Stimulated activated CD4-positive, alpha-beta T cell treated with anti-CD3 and anti-CD28 coated beads, Interleukin-2, amount 100 ng/mL, for 24 hours (primary cell): Measurements from ENCODE around the gene GJC3.
"Not testable (repeated sequence)": the region's sequence is repeated elsewhere in the genome, so short reads cannot be mapped to it uniquely, and the experiment has no call there.

Source experiments
- DNase-seq, 2 donors: peaks; one replicate each; pipeline ENCODE4 v3.0.0-alpha.2; 2020

GJC3 gene

GRCh38 chr7:99928994-99929729 lies at the start of gene GJC3:
Gene GJC3 (minus strand): TSS chr7:99929620. CDS start chr7:99929620, 0 bp downstream.
- peak; percentile 38 to 52 for DNase-seq

- no peak for DNase-seq
Measured at GRCh38 chr7:99976626-99977025, 47.2 kb upstream of the GJC3 start.

GRCh38 chr7:99975782-99976521 lies 46.5 kb upstream of the GJC3 start, which contains the start of gene AZGP1:
Gene AZGP1 (minus strand): TSS chr7:99976031. CDS start chr7:99976020, 11 bp downstream.
- DNase-seq, result no peak

GRCh38 chr7:99974681-99975080 lies 45.3 kb upstream of the GJC3 start:
- DNase-seq, result no peak

GRCh38 chr7:99973817-99974216 lies 44.4 kb upstream of the GJC3 start:
- not testable (repeated sequence) for DNase-seq

GRCh38 chr7:99971242-99971641 lies 41.8 kb upstream of the GJC3 start:
- no peak for DNase-seq

GRCh38 chr7:99969813-99970212 lies 40.4 kb upstream of the GJC3 start:
- not testable (repeated sequence) for DNase-seq

- DNase-seq, result no peak
Measured at GRCh38 chr7:99969298-99969697, 39.9 kb upstream of the GJC3 start.

- no peak for DNase-seq
Measured at GRCh38 chr7:99958564-99959227, 29.3 kb upstream of the GJC3 start.

GRCh38 chr7:99955247-99955646 lies 25.8 kb upstream of the GJC3 start:
- DNase-seq, result no peak

GRCh38 chr7:99954643-99955042 lies 25.2 kb upstream of the GJC3 start:
- not testable (repeated sequence) for DNase-seq

- no peak for DNase-seq
Measured at GRCh38 chr7:99953649-99954048, 24.2 kb upstream of the GJC3 start.

GRCh38 chr7:99952649-99953048 lies 23.2 kb upstream of the GJC3 start:
- not testable (repeated sequence) for DNase-seq

GRCh38 chr7:99950819-99951218 lies 21.4 kb upstream of the GJC3 start:
- not testable (repeated sequence) for DNase-seq

- no peak for DNase-seq
Measured at GRCh38 chr7:99949645-99950228, 20.3 kb upstream of the GJC3 start.

GRCh38 chr7:99947608-99948007 lies 18.2 kb upstream of the GJC3 start:
- no peak for DNase-seq

- DNase-seq, result no peak
Measured at GRCh38 chr7:99944497-99945070, 15.2 kb upstream of the GJC3 start.

GRCh38 chr7:99943641-99944496 lies 14.4 kb upstream of the GJC3 start:
- DNase-seq, result no peak

GRCh38 chr7:99938296-99938695 lies 8.9 kb upstream of the GJC3 start:
- no peak for DNase-seq

GRCh38 chr7:99935009-99935408 lies 5.6 kb upstream of the GJC3 start:
- DNase-seq, result not testable (repeated sequence)

GRCh38 chr7:99930376-99930775 lies 956 bp upstream of the GJC3 start:
- no peak for DNase-seq

GRCh38 chr7:99929730-99930053 lies 272 bp upstream of the GJC3 start:
- DNase-seq, result no peak
